ENCODE data around the gene VAPB.
"Not testable (repeated sequence)": the region's sequence is repeated elsewhere in the genome, so short reads cannot be mapped to it uniquely, and the experiment has no call there.

Gene VAPB

GRCh38 chr20:58421497-58421850 is 32.4 kb downstream of the VAPB start:
- no peaks in the 10 kb centered on the region for H3K27me3 ChIP-seq (ENCODE audit: low read depth)
- H3K36me3 ChIP-seq (replicated peaks) = peaks cover 43% of the 10 kb centered on the region
- H3K4me1 ChIP-seq = peaks cover 25% of the 10 kb centered on the region
- in situ Hi-C loops (cut with MboI; ENCODE audit: low sequenced_read_pairs) = no loop called here
- DNase-seq (ENCODE audit: low spot score in 2 of 2) = no peak
- no peak overlapping the region for H3K4me3 ChIP-seq
- no peaks in the 10 kb centered on the region for H3K9me3 ChIP-seq

GRCh38 chr20:58424218-58424969 is 35.4 kb downstream of the VAPB start:
- DNase-seq (ENCODE audit: low spot score in 2 of 2) = no peak
- in situ Hi-C loops (cut with MboI; ENCODE audit: low sequenced_read_pairs) = no loop called here
- peaks cover 38% of the 10 kb centered on the region for H3K36me3 ChIP-seq (replicated peaks)

GRCh38 chr20:58427571-58427970 is 38.5 kb downstream of the VAPB start:
- H3K9me3 ChIP-seq; H3K4me1 ChIP-seq; H3K27me3 ChIP-seq (ENCODE audit: low read depth); DNase-seq (ENCODE audit: low spot score in 2 of 2); in situ Hi-C loops (cut with MboI; ENCODE audit: low sequenced_read_pairs); H3K4me3 ChIP-seq: not testable (repeated sequence)
- peaks cover 14% of the 10 kb centered on the region for H3K36me3 ChIP-seq (replicated peaks)

More at GRCh38 chr20:58424218-58424969, 35.4 kb downstream of the VAPB start:
- no peaks in the 10 kb centered on the region for H3K27me3 ChIP-seq (ENCODE audit: low read depth)
- no peak overlapping the region for H3K4me3 ChIP-seq
- H3K9me3 ChIP-seq = no peaks in the 10 kb centered on the region
- H3K4me1 ChIP-seq = peaks cover 20% of the 10 kb centered on the region

GRCh38 chr20:58428364-58428763 is 39.3 kb downstream of the VAPB start:
- no peak for DNase-seq (ENCODE audit: low spot score in 2 of 2)
- no peaks in the 10 kb centered on the region for H3K27me3 ChIP-seq (ENCODE audit: low read depth)
- in situ Hi-C loops (cut with MboI; ENCODE audit: low sequenced_read_pairs) = no loop called here
- H3K4me1 ChIP-seq = peaks cover 3% of the 10 kb centered on the region
- H3K4me3 ChIP-seq = no peak overlapping the region
- H3K9me3 ChIP-seq = no peaks in the 10 kb centered on the region
- H3K36me3 ChIP-seq (replicated peaks) = peaks cover 14% of the 10 kb centered on the region

- Histone ChIP-seq H3K4me1 (peaks cover 4% of the 10 kb centered on the region), H3K9me3 (no peaks in the 10 kb centered on the region), H3K27me3 (ENCODE audit: low read depth) (no peaks in the 10 kb centered on the region), H3K36me3 (replicated peaks) (peaks cover 12% of the 10 kb centered on the region), H3K4me3 (no peak overlapping the region)
- no peak for DNase-seq (ENCODE audit: low spot score in 2 of 2)
- in situ Hi-C loops (cut with MboI; ENCODE audit: low sequenced_read_pairs) = no loop called here
These were observed 40.3 kb downstream of the VAPB start for GRCh38 chr20:58429303-58429702.

- Histone ChIP-seq H3K4me1 (peaks cover 4% of the 10 kb centered on the region), H3K9me3 (no peaks in the 10 kb centered on the region), H3K36me3 (replicated peaks) (peaks cover 8% of the 10 kb centered on the region), H3K4me3 (no peak overlapping the region), H3K27me3 (ENCODE audit: low read depth) (no peaks in the 10 kb centered on the region)
- no peak for DNase-seq (ENCODE audit: low spot score in 2 of 2)
- in situ Hi-C loops (cut with MboI; ENCODE audit: low sequenced_read_pairs) = no loop called here
These were observed 42.1 kb downstream of the VAPB start for GRCh38 chr20:58431134-58431533.

- in situ Hi-C loops (cut with MboI; ENCODE audit: low sequenced_read_pairs) = no loop called here
- H3K36me3 ChIP-seq (replicated peaks) = peaks cover 3% of the 10 kb centered on the region; the same call in 1 of the 2 replicates
These were observed 43.3 kb downstream of the VAPB start for GRCh38 chr20:58432186-58432954.

GRCh38 chr20:58433029-58433647 is 44.1 kb downstream of the VAPB start:
- peaks cover 4% of the 10 kb centered on the region for H3K4me1 ChIP-seq
- H3K27me3 ChIP-seq (ENCODE audit: low read depth) = no peaks in the 10 kb centered on the region
- no peaks in the 10 kb centered on the region for H3K9me3 ChIP-seq
- H3K4me3 ChIP-seq = no peak overlapping the region
- in situ Hi-C loops (cut with MboI; ENCODE audit: low sequenced_read_pairs) = no loop called here
- peaks cover 3% of the 10 kb centered on the region; the same call in 1 of the 2 replicates for H3K36me3 ChIP-seq (replicated peaks)
- DNase-seq (ENCODE audit: low spot score in 2 of 2) = no peak

More at GRCh38 chr20:58432186-58432954, 43.3 kb downstream of the VAPB start:
- no peaks in the 10 kb centered on the region for H3K9me3 ChIP-seq
- H3K27me3 ChIP-seq (ENCODE audit: low read depth) = no peaks in the 10 kb centered on the region
- H3K4me3 ChIP-seq = no peak overlapping the region
- H3K4me1 ChIP-seq = peaks cover 4% of the 10 kb centered on the region
- no peak for DNase-seq (ENCODE audit: low spot score in 2 of 2)

- Histone ChIP-seq H3K4me1 (peaks cover 4% of the 10 kb centered on the region), H3K4me3 (no peak overlapping the region), H3K9me3 (no peaks in the 10 kb centered on the region), H3K27me3 (ENCODE audit: low read depth) (no peaks in the 10 kb centered on the region), H3K36me3 (replicated peaks) (peaks cover 3% of the 10 kb centered on the region; the same call in 1 of the 2 replicates)
- in situ Hi-C loops (cut with MboI; ENCODE audit: low sequenced_read_pairs) = no loop called here
- DNase-seq (ENCODE audit: low spot score in 2 of 2) = no peak
These were observed 44.7 kb downstream of the VAPB start for GRCh38 chr20:58433759-58434158.

- H3K36me3 ChIP-seq (replicated peaks) = peaks cover 3% of the 10 kb centered on the region
- no peaks in the 10 kb centered on the region for H3K9me3 ChIP-seq
- DNase-seq (ENCODE audit: low spot score in 2 of 2) = no peak
- no peak overlapping the region for H3K4me3 ChIP-seq
- in situ Hi-C loops (cut with MboI; ENCODE audit: low sequenced_read_pairs) = no loop called here
- peaks cover 4% of the 10 kb centered on the region for H3K4me1 ChIP-seq
- no peaks in the 10 kb centered on the region for H3K27me3 ChIP-seq (ENCODE audit: low read depth)
These were observed 45.3 kb downstream of the VAPB start for GRCh38 chr20:58434326-58434725.

- H3K4me1 ChIP-seq = peaks cover 4% of the 10 kb centered on the region
- no peak overlapping the region for H3K4me3 ChIP-seq
- H3K36me3 ChIP-seq (replicated peaks) = peaks cover 4% of the 10 kb centered on the region
- no peaks in the 10 kb centered on the region for H3K9me3 ChIP-seq
- in situ Hi-C loops (cut with MboI; ENCODE audit: low sequenced_read_pairs) = no loop called here
- H3K27me3 ChIP-seq (ENCODE audit: low read depth) = no peaks in the 10 kb centered on the region
- no peak for DNase-seq (ENCODE audit: low spot score in 2 of 2)
These were observed 46.2 kb downstream of the VAPB start for GRCh38 chr20:58435237-58435636.

- in situ Hi-C loops (cut with MboI; ENCODE audit: low sequenced_read_pairs) = no loop called here
- Histone ChIP-seq H3K36me3 (replicated peaks) (peaks cover 16% of the 10 kb centered on the region), H3K9me3 (no peaks in the 10 kb centered on the region), H3K4me1 (peaks cover 4% of the 10 kb centered on the region), H3K4me3 (no peak overlapping the region), H3K27me3 (ENCODE audit: low read depth) (no peaks in the 10 kb centered on the region)
- DNase-seq (ENCODE audit: low spot score in 2 of 2) = no peak
These were observed 48.0 kb downstream of the VAPB start for GRCh38 chr20:58436868-58437645.

GRCh38 chr20:58438970-58439808 is 50.2 kb downstream of the VAPB start:
- no peaks in the 10 kb centered on the region for H3K9me3 ChIP-seq
- no peaks in the 10 kb centered on the region for H3K27me3 ChIP-seq (ENCODE audit: low read depth)
- H3K4me1 ChIP-seq = peaks cover under 1% of the 10 kb centered on the region
- no peak overlapping the region for H3K4me3 ChIP-seq
- peaks cover 27% of the 10 kb centered on the region for H3K36me3 ChIP-seq (replicated peaks)
- in situ Hi-C loops (cut with MboI; ENCODE audit: low sequenced_read_pairs) = no loop called here
- DNase-seq (ENCODE audit: low spot score in 2 of 2) = no peak

Measured in HAP-1 (cell line).